Epidermal melanocyte (primary cell): ENCODE measurements around the gene QDPR.
"Not testable (repeated sequence)": the region's sequence is repeated elsewhere in the genome, so short reads cannot be mapped to it uniquely, and the experiment has no call there.

Experiments
- DNase-seq: peaks from one replicate; pipeline ENCODE4 v3.0.0; 2011; ENCODE audit warnings: low spot score; ENCODE audit not compliant: insufficient read length

Gene QDPR

DNA sequence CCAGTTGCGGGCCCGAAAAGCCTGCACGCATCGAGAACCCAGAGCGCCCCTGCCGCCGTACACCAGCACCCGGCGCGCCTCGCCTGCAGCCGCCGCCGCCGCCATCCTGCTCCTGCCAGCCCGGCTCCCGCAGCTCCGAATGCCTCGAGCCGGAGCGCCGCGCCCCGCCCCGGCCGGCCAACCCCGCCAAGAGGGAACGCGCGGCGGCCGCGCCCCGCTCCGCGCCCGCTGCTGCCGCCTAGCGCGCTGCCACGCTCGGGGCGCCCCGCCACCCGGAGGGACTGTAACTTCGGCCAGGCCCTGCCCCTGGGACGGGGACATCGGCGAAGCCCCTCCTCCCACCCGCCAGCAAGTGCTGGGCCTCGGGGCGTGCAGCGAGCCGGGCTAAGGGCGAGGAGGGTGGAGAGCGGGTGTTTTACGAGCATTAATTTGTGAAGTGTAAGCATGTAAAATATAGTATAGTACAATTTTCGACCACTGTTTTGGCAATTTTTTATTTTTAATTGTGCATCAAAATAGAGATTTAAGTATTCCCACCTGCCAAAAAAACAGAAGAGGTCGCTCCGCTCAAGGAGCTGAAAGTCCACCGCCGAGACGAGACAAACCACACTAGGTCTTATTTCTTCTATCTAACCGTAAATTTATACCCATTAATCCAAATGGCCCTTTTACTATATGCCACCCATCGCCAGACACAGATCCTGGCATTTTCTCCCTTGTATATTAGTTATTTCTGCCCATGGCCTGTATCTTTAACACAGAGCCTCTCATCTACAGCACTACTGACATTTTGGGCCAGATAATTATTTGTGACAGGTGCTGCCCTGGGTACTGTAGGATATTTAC lies at the start of gene QDPR:
QDPR (minus strand) TSS at position 141 of the 846 bp plus-strand sequence; CDS start at position 105, 36 bp downstream.
- peak; percentile 80 for DNase-seq

DNA sequence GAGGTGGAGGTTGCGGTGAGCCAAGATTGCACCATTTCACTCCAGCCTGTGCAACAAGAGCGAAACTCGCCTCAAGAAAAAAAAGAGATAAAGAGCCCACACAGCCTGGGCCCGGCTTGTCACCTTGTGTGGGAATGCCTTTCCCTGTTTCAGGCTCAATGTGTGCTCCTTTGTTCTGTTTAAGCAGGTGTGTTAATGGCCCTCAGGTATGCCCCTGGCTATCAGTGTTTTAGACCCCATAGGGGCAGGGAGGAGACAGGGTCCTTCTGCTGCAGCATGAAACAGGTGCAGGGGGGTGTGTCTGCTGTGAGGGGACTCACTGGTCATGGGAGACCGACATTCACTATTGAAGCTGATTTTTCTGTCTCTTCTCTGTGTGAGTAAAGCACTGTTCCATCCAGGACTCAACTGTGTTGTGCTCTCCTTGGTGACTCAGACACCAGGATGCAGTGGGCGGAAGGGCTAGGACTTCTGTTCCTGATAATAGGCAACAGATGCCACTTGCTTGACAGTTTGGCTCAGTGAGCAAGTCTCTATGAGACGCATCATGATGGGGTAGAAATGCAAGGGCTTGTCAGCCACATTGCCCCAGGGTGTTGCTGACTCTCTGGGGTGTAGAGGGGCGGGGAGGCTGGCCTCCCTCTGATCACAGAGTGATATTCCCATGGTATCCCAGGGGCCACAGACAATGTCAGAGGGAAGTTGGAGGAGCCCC lies 49.5 kb upstream of the QDPR start:
- DNase-seq: no peak

DNA sequence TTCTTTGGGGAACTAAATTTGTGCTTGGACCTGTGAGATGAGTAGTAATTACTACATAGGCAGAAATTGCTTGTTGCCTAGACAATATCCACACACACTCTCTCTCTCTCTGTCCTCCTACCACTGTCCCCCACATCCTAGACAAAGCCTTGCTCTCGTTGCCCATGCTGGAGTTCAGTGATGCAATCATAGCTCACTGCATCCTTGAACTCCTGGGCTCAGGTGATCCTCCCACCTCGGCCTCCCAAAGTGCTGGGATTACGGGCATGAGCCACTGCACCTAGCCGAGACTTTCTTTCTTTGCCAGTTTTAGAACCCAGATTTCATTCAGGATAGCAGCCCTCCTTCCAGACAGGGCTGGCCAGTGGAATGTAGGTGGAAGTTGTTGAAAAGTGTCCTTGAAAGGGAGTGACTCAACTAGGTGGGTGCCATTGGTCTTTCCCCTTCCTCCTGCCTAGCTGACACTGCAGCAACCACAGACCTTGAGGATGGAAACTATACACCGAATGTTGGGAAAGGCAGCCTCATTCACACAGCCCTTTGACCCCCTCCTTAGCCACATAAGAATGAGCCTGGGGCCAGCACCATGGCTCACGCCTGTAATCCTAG lies 48.3 kb upstream of the QDPR start:
- no peak for DNase-seq

DNA sequence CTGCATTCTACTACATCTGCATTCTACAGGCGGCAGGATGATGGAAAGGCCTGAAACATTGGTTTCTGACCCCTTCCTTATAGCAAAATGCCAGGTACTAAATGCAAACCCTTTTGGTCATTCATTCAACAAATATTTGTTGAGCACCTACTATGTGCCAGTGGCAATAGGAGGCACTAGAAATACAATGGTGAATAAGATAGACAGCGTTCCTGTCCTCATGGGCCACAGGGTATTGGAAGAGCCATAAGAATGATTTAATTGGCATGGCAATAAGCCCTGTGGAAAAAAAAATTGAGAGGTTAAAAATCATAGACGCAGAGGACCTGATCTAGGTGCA lies 47.8 kb upstream of the QDPR start:
- no peak for DNase-seq

DNA sequence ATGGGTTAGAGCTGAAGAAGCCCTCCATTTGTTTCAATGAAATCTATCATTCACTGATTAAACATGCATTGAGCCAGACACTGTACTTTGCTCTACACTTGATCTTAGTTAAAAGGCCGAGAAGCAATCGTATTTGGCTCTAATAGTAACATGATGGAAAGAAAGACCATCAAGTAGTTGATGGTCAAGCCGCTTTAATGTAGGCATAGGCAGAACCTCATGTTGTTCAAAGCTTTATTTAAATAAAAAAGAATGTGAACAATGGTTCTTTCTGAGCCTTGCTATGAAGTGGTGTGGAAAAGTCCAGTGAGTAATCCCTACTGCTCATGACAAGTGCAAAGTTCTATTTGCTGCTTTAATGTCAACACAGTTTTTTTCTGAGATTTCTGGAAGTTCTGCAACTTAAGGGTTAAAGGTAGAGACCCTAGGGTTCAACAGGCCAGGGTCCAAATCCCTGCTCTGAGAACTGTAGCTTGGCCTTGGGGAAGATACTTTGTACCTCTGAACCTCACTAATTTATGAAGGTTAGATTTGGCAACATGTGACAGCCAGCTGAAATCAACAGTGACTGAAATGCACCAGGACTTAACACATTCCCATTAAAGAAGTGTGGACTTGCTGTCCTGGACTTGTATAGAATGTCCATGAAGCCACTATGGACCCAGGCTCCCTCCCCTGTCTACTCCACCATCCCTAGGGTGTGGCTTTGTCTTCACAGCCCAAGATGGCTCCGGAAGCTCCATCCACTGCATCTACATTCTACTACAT lies 47.2 kb upstream of the QDPR start:
- no peak for DNase-seq

DNA sequence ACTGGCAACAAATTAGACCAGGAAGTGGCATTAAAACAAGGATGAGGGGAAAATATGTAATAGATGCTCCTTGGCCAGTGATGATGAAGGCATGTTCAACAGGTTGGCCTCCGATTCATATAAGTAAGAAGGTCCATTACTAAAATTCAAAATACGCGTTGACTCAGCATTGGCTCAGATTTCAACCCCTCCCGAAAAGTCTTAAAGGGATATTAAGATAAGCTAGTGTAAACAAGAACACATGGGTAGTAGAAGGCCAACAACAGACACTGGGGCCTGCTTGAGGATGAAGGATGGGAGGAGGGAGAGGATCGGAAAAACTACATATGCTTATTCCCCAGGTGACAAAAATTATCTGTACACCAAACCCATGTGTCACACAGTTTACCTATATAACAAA lies 46.0 kb upstream of the QDPR start:
- no peak for DNase-seq

DNA sequence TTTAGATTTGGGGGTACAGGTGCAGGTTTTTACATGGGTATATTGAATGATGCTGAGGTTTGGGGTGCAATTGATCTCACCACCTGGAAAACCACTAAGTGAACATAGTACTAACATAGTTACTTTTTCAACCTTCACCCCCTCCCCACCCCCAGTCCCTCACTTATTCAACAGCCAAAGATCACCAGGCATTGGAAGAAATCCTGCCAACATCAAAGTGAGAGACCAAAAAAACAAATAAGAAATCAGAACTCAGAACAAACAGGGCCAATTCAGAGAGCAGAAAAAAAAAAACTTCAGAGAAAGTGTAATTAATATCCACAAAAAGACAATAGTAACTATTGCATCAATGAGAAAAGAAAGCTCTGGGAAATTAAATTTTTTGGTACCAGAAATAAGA lies 44.6 kb upstream of the QDPR start:
- DNase-seq: no peak

DNA sequence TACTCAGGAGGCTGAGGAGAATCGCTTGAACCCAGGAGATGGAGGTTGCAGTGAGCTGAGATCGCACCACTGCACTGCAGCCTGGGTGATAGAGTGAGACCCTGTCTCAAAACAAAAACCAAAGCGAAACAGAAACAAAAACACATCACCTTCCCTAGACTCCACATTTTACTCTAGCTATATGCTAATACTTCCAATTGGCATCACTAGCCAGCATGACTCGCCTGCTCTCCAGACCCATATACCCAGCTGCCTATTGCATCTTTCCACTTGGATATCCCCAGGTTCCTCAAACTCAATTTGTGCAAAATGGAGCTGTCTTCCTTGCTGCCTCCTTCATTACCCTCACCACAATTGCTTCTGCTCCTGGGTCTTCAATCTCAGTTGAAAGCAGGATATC lies 42.7 kb upstream of the QDPR start:
- no peak for DNase-seq

DNA sequence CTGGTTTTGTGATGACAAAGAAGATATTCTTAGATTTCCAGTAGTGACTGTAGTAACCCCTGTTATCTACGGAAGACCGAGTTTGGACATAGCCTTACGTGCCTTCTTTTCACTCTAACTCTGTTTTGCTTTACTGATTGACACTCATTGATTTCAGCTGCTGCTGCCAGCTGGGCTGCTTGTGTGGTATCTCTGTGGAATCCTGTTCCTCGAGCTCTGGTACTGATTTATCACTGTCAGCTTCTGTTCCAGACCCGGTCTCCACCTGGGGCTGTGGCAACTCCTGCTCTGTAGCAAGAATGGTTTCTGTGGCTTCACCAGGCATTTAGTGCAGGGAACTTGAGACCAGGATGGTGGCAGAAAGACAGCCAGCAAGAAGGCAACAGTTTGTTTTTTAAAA lies 40.5 kb upstream of the QDPR start:
- DNase-seq: no peak

DNA sequence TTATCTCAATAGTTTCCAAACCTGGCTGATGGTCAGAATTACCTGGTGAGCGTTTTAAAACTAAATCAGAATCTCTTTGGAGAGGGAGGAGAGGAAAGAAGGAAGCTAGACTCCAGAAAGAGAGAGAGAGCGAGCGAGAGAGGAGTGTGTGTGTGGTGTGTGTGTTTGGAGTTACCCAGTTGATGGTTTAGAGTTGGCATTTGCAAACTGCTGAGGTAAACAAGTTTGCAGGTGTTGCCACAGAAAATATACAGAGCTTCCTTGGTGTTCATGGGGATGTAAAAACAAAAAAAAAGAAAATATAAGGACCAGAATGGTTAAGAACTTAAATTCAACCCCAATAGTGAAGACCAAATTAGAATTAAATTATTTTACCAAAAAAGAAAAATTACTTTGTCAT lies 38.7 kb upstream of the QDPR start:
- no peak for DNase-seq

DNA sequence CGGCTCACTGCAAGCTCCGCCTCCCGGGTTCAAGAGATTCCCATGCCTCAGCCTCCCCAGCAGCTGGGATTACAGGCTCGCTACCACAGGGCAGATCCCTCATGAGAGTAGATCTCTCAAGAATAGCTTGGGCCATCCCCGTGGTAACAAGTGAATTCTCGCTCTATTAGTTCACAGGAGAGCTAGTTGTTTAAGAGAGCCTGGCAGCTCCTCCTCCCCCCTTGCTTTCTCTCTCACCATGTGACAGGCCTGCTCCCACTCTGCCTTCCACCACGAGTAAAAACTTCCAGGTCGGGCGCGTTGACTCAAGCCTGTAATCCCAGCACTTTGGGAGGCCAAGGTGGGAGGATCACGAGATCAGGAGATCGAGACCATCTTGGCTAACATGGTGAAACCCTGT lies 34.8 kb upstream of the QDPR start:
- no peak for DNase-seq

DNA sequence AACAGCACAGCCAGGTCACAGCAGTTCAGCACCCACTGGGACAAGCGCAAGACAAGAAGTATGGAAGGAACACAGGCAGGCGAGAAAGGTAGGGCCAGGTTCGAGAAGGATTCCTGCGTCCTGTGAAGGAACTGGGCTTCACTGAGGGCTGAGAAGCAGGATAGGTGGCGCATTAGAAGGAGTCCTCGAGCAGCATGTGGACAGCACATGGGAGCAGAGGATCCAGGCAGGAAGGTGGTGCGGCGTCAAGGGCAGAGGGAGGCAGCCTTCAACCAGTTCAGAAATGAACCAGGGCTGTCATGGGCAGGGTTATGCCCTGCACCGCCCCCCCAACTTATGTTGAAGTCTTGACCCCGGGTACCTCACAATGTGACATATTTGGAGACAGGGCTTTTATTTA lies 34.3 kb upstream of the QDPR start:
- no peak for DNase-seq

DNA sequence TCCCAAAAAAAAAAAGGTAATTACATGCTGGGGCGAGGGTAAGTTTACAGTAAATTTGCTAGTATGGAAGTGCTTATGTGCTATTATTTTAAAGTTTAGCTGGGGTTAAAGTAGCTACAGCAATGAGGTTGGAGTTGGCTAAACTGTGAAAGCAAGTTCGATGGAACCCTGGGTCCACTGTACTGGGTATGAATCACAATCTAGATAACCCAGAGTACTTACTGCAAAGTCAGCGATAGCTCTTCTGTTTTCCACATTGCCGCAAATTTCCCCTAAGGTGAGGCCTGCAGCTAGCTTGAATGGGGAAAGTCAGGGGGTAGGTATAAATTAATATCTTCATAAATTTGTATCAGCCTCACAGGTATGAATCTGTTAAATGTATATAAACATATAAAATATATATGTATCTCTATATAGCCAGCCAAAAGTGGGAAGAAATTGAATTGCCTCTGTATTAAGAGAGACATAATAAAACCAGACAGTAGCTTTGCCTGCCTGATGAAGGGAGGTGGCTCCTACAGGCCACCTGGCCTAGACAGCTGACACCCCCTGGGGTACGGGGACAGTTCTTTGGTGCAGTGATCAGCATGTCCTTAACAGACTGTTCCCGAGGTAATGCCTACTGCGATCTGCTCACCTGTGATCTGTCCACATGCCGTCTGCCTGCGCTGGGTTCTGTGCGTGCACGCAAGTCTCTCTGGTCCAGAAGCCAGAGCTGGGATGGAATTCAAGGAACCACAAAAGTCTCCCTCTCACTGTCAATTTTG lies 33.7 kb upstream of the QDPR start:
- no peak for DNase-seq

DNA sequence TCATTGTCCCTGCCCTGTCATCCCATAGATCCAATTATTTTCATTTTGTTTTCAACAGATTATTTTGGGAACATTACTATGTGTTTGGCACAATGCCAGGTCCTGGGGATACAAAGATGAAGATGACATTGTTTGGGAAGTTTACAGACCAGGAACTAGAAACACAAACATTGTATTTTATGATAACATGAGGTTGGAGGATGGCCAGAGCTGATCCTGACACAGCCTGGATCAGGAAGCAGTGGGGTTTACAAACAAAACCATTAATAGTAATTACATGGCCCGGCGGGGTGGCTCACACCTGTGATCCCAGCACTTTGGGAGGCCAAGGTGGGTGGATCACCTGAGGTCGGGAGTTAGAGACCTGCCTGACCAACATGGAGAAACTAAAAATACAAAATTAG lies 32.9 kb upstream of the QDPR start:
- DNase-seq: no peak

DNA sequence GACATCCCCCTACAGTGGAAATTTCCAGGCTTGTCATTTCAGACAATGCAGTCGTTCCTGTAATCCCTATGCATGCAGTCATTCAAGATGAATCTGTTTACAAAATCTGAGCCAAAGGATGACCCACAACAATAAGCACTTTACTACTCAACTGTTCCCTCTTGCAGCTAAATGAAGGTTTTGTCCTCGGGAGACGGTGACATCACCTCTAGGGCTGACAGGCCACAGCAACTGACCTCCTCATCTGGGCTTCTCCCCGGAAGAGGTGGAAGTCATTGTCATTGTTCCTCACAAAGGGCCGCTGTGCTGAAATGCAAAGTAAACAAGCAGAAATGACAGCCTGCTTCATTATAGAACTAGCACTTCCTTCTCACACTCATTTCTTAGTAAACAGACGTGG lies 32.3 kb upstream of the QDPR start:
- DNase-seq: no peak

DNA sequence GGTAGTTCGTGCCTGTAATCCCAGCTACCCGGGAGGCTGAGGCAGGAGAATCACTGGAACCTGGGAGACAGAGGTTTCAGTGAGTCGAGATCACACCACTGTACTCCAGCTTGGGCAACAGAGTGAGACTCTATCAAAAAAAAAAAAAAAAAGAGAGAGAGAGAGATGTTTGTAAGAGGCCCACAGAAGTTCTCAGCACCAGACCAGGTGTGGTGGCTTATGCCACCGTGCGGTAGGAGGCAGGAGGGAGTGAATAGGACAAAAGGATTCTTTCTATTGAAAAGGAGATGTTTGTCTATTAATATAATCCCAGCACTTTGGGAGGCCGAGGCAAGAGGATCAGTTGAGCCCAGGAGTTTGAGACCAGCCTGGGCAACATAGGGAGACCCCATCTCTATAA lies 25.2 kb upstream of the QDPR start:
- DNase-seq: not testable (repeated sequence)

DNA sequence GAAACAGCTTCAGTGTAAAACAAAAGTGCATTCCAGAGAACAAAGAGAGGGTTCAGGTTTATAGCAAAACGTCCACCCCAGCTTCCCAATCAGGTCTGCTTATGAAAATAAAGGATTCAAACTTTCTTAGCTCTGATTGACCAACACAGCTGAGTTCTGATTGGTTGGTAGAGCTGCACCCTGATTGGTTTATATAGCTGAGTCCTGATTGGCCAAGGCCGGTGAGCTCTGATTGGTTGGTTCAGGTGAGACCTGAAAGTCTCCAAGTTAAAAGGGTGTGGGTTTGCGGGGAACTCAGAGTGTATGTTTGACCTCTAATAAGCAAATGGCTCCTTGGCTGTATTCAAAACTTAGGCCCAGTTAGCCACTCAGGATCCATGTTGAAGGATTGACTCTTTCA lies 24.0 kb upstream of the QDPR start:
- DNase-seq: no peak

DNA sequence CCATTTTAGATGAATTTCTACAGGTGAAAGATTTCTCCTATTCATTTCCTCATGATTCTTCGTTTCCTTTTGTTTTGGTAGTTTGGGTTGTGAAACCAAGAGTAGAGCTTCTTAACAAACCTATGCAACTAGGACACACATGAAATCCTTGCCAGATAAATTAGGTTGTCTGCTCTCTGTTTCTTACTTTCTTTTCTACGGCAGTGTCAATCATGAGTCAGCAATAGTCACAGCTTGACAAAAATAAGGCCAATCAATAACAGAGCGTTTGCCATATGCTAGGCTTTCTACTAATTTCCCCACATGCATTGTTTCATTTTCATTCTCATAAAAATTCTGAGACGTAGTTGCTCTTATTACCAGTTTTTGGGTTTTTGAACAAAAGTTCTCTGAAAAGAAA lies 23.4 kb upstream of the QDPR start:
- DNase-seq: no peak

DNA sequence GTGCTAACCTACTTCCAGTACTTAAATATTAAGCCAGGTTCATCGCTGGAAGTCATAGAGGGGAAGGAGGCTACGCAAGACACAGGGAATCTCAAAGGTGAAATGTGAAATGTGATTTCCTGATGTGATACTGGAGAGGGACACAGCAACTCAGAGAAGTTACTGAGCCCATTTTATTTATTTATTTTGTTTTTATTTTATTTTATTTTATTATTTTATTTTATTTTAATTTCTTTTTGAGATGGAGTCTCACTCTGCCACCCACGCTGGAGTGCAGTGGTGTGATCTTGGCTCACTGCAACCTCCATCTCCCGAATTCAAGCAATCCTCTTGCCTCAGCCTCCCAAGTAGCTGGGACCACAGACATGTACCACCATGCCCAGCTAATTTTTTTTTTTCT lies 22.8 kb upstream of the QDPR start:
- no peak for DNase-seq

DNA sequence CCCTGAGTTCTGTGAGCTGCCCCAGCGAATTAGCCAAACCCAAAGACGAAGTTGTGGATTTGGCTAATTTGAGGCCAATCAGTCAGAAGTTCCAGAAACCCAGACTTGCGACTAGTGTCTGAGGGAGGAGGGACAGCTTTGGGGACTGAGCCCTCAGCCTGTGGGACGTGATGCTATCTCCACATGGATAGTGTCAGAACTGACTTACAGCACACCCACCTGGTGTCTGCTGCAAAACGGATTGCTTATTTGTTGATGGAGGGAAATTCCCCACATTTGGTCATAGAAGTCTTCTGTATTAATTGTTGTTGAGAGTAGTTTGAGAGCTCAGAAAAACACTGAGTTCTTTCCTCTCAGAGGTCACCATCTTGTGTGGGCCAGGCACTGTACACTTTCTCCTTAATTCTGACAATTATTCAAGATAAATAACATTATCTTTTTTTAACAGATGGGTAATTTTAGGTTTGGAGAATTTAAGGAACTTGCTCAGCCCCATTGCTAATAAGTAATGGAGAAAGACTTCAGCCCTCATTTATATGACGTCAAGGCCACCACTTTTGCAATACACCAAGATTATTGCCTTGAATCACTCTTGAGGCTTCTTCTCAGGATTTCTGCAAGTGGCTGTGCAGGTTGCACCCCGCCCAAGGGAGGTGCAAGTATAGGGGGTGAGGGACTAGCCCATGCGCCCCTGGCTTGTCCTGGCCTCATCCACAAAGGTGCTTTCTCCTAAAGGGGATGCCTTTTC lies 19.8 kb upstream of the QDPR start:
- DNase-seq: no peak
